Measurements from ENCODE around the gene ADNP2.

ADNP2 gene

GRCh38 chr18:80107426-80107825 is 1.6 kb upstream of the ADNP2 start:
- H3K4me1 ChIP-seq (ENCODE audit: insufficient read depth, low read length) = peaks cover 40% of the 10 kb centered on the region
- no peak overlapping the region for H3K4me3 ChIP-seq (ENCODE audit: low read length)
- no peak overlapping the region for H3K27ac ChIP-seq (ENCODE audit: low read depth, low read length)
- H3K9ac ChIP-seq (ENCODE audit: low read depth, low read length) = no peak overlapping the region
- no peaks in the 10 kb centered on the region for H3K36me3 ChIP-seq (ENCODE audit: insufficient read depth, low read length)
- no peaks in the 10 kb centered on the region for H3K27me3 ChIP-seq (ENCODE audit: insufficient read depth, low read length)
- 73% methylated on average over 10 of the region's 10 CpGs for WGBS
- H3K9me3 ChIP-seq (ENCODE audit: insufficient read depth, low read depth, low read length) = no peaks in the 10 kb centered on the region

GRCh38 chr18:80108121-80108536 is 933 bp upstream of the ADNP2 start:
- Histone ChIP-seq H3K27ac (ENCODE audit: low read depth, low read length) (no peak overlapping the region; the same call in 1 of the 2 replicates), H3K36me3 (ENCODE audit: insufficient read depth, low read length) (no peaks in the 10 kb centered on the region), H3K9ac (ENCODE audit: low read depth, low read length) (no peak overlapping the region), H3K4me1 (ENCODE audit: insufficient read depth, low read length) (peaks cover 47% of the 10 kb centered on the region), H3K9me3 (ENCODE audit: insufficient read depth, low read depth, low read length) (no peaks in the 10 kb centered on the region), H3K4me3 (ENCODE audit: low read length) (no peak overlapping the region), H3K27me3 (ENCODE audit: insufficient read depth, low read length) (no peaks in the 10 kb centered on the region)
- 96% methylated on average over 23 of the region's 23 CpGs for WGBS

GRCh38 chr18:80109676-80110078 is 615 bp downstream of the ADNP2 start:
- H3K4me1 ChIP-seq (ENCODE audit: insufficient read depth, low read length) = peaks cover 42% of the 10 kb centered on the region
- H3K27me3 ChIP-seq (ENCODE audit: insufficient read depth, low read length) = no peaks in the 10 kb centered on the region
- WGBS = under 1% methylated on average over 34 of the region's 34 CpGs
- peak overlapping the region; percentile 98; the same call in 1 of the 2 replicates for H3K27ac ChIP-seq (ENCODE audit: low read depth, low read length)
- no peaks in the 10 kb centered on the region for H3K36me3 ChIP-seq (ENCODE audit: insufficient read depth, low read length)
- peak overlapping the region; percentile 86 for H3K4me3 ChIP-seq (ENCODE audit: low read length)
- peak overlapping the region; percentile 84 for H3K9ac ChIP-seq (ENCODE audit: low read depth, low read length)
- no peaks in the 10 kb centered on the region for H3K9me3 ChIP-seq (ENCODE audit: insufficient read depth, low read depth, low read length)

- H3K4me1 ChIP-seq (ENCODE audit: insufficient read depth, low read length) = peaks cover 41% of the 10 kb centered on the region
- H3K9me3 ChIP-seq (ENCODE audit: insufficient read depth, low read depth, low read length) = no peaks in the 10 kb centered on the region
- no peaks in the 10 kb centered on the region for H3K27me3 ChIP-seq (ENCODE audit: insufficient read depth, low read length)
- H3K9ac ChIP-seq (ENCODE audit: low read depth, low read length) = no peak overlapping the region
- 56% methylated on average over 1 of the region's 1 CpG for WGBS
- H3K4me3 ChIP-seq (ENCODE audit: low read length) = no peak overlapping the region
- H3K27ac ChIP-seq (ENCODE audit: low read depth, low read length) = no peak overlapping the region
- peaks cover 4% of the 10 kb centered on the region for H3K36me3 ChIP-seq (ENCODE audit: insufficient read depth, low read length)
These were observed 3.7 kb downstream of the ADNP2 start for GRCh38 chr18:80112624-80113248.

- H3K4me1 ChIP-seq (ENCODE audit: insufficient read depth, low read length) = peaks cover 59% of the 10 kb centered on the region
- H3K9me3 ChIP-seq (ENCODE audit: insufficient read depth, low read depth, low read length) = no peaks in the 10 kb centered on the region
- no peak overlapping the region for H3K9ac ChIP-seq (ENCODE audit: low read depth, low read length)
- H3K4me3 ChIP-seq (ENCODE audit: low read length) = no peak overlapping the region
- H3K27ac ChIP-seq (ENCODE audit: low read depth, low read length) = no peak overlapping the region
- WGBS = 89% methylated on average over 4 of the region's 4 CpGs
- H3K36me3 ChIP-seq (ENCODE audit: insufficient read depth, low read length) = peaks cover 26% of the 10 kb centered on the region
- H3K27me3 ChIP-seq (ENCODE audit: insufficient read depth, low read length) = no peaks in the 10 kb centered on the region
These were observed 6.0 kb downstream of the ADNP2 start for GRCh38 chr18:80115035-80115434.

GRCh38 chr18:80119111-80119510 is 10.0 kb downstream of the ADNP2 start:
- Histone ChIP-seq H3K36me3 (ENCODE audit: insufficient read depth, low read length) (peaks cover 47% of the 10 kb centered on the region), H3K4me1 (ENCODE audit: insufficient read depth, low read length) (peaks cover 38% of the 10 kb centered on the region), H3K27me3 (ENCODE audit: insufficient read depth, low read length) (no peaks in the 10 kb centered on the region), H3K9ac (ENCODE audit: low read depth, low read length) (peak overlapping the region; percentile 19; the same call in 1 of the 2 replicates), H3K9me3 (ENCODE audit: insufficient read depth, low read depth, low read length) (no peaks in the 10 kb centered on the region), H3K4me3 (ENCODE audit: low read length) (no peak overlapping the region; the same call in 1 of the 2 replicates), H3K27ac (ENCODE audit: low read depth, low read length) (peak overlapping the region; percentile 82)
- WGBS = 34% methylated on average over 6 of the region's 6 CpGs

GRCh38 chr18:80120932-80121331 is 11.9 kb downstream of the ADNP2 start:
- Histone ChIP-seq H3K36me3 (ENCODE audit: insufficient read depth, low read length) (peaks cover 47% of the 10 kb centered on the region), H3K27ac (ENCODE audit: low read depth, low read length) (no peak overlapping the region), H3K27me3 (ENCODE audit: insufficient read depth, low read length) (no peaks in the 10 kb centered on the region), H3K4me1 (ENCODE audit: insufficient read depth, low read length) (peaks cover 38% of the 10 kb centered on the region), H3K4me3 (ENCODE audit: low read length) (no peak overlapping the region), H3K9ac (ENCODE audit: low read depth, low read length) (no peak overlapping the region), H3K9me3 (ENCODE audit: insufficient read depth, low read depth, low read length) (no peaks in the 10 kb centered on the region)
- 84% methylated on average over 1 of the region's 1 CpG for WGBS

GRCh38 chr18:80124131-80124530 is 15.1 kb downstream of the ADNP2 start:
- H3K4me1 ChIP-seq (ENCODE audit: insufficient read depth, low read length) = peaks cover 17% of the 10 kb centered on the region
- H3K4me3 ChIP-seq (ENCODE audit: low read length) = no peak overlapping the region
- H3K27ac ChIP-seq (ENCODE audit: low read depth, low read length) = no peak overlapping the region
- peaks cover 32% of the 10 kb centered on the region for H3K36me3 ChIP-seq (ENCODE audit: insufficient read depth, low read length)
- H3K27me3 ChIP-seq (ENCODE audit: insufficient read depth, low read length) = no peaks in the 10 kb centered on the region
- no peak overlapping the region for H3K9ac ChIP-seq (ENCODE audit: low read depth, low read length)
- no peaks in the 10 kb centered on the region for H3K9me3 ChIP-seq (ENCODE audit: insufficient read depth, low read depth, low read length)

GRCh38 chr18:80126797-80127196 is 17.7 kb downstream of the ADNP2 start:
- 96% methylated on average over 7 of the region's 9 CpGs for WGBS
- H3K4me1 ChIP-seq (ENCODE audit: insufficient read depth, low read length) = peaks cover 13% of the 10 kb centered on the region
- no peak overlapping the region for H3K4me3 ChIP-seq (ENCODE audit: low read length)
- H3K9ac ChIP-seq (ENCODE audit: low read depth, low read length) = no peak overlapping the region
- no peak overlapping the region for H3K27ac ChIP-seq (ENCODE audit: low read depth, low read length)
- H3K9me3 ChIP-seq (ENCODE audit: insufficient read depth, low read depth, low read length) = no peaks in the 10 kb centered on the region
- H3K27me3 ChIP-seq (ENCODE audit: insufficient read depth, low read length) = no peaks in the 10 kb centered on the region
- peaks cover 12% of the 10 kb centered on the region for H3K36me3 ChIP-seq (ENCODE audit: insufficient read depth, low read length)

- Histone ChIP-seq H3K4me1 (ENCODE audit: insufficient read depth, low read length) (peaks cover 13% of the 10 kb centered on the region), H3K27ac (ENCODE audit: low read depth, low read length) (no peak overlapping the region), H3K9ac (ENCODE audit: low read depth, low read length) (no peak overlapping the region), H3K4me3 (ENCODE audit: low read length) (no peak overlapping the region), H3K36me3 (ENCODE audit: insufficient read depth, low read length) (peaks cover 12% of the 10 kb centered on the region), H3K9me3 (ENCODE audit: insufficient read depth, low read depth, low read length) (no peaks in the 10 kb centered on the region), H3K27me3 (ENCODE audit: insufficient read depth, low read length) (no peaks in the 10 kb centered on the region)
- WGBS = 95% methylated on average over 1 of the region's 1 CpG
These were observed 18.6 kb downstream of the ADNP2 start for GRCh38 chr18:80127635-80128034.

- 86% methylated on average over 7 of the region's 7 CpGs for WGBS
- Histone ChIP-seq H3K27ac (ENCODE audit: low read depth, low read length) (no peak overlapping the region), H3K9me3 (ENCODE audit: insufficient read depth, low read depth, low read length) (no peaks in the 10 kb centered on the region), H3K4me3 (ENCODE audit: low read length) (no peak overlapping the region), H3K4me1 (ENCODE audit: insufficient read depth, low read length) (peaks cover 13% of the 10 kb centered on the region), H3K36me3 (ENCODE audit: insufficient read depth, low read length) (peaks cover 34% of the 10 kb centered on the region), H3K9ac (ENCODE audit: low read depth, low read length) (no peak overlapping the region), H3K27me3 (ENCODE audit: insufficient read depth, low read length) (no peaks in the 10 kb centered on the region)
These were observed 20.8 kb downstream of the ADNP2 start for GRCh38 chr18:80129672-80130367.
